ENCODE measurements around the gene BCR. TPM values are rescaled to one million over a fixed set of nuclear protein-coding genes. Genes with fewer than 3 reads are reported as not detected.

BCR gene
- total RNA-seq, 2 experiments from 2014 or later, result 42.2 to 51.3 TPM

GRCh38 chr22:23175817-23176644, 4.3 kb upstream of the BCR start:
- no TSS peak for BruUV-seq (replicated peaks)
- CTCF ChIA-PET (ENCODE audit: unreplicated experiment), result interaction anchor here (0.6 to 1.1 kb wide), 2 partner anchors 93 to 218 kb away, joined by 3 to 7 read pairs; no protein-coding TSS in a partner anchor
- Histone ChIP-seq H3K27ac (ENCODE audit: low read depth, low read length, poor library complexity, severe bottlenecking) (peak overlapping the region; percentile 59), H3K79me2 (ENCODE audit: insufficient read depth, low read depth, low read length) (no peaks in the 10 kb centered on the region), H3K9me2 (ENCODE audit: insufficient read depth, low read length) (no peaks in the 10 kb centered on the region), H3K4me3 (ENCODE audit: low read depth, low read length, poor library complexity, severe bottlenecking) (no peak overlapping the region), H3K9me3 (ENCODE audit: low read length) (peaks cover 15% of the 10 kb centered on the region), H3K4me1 (ENCODE audit: insufficient read depth, low read length, poor library complexity, severe bottlenecking) (peaks cover 37% of the 10 kb centered on the region), H3K4me2 (ENCODE audit: low read length) (no peak overlapping the region; the same call in 1 of the 2 replicates), H4K20me1 (ENCODE audit: insufficient read depth, low read length) (no peaks in the 10 kb centered on the region), H3K36me3 (ENCODE audit: insufficient read depth, low read length) (peaks cover 4% of the 10 kb centered on the region; the same call in 1 of the 2 replicates), H2AFZ (ENCODE audit: low read length) (no peak overlapping the region)
- POLR2A ChIA-PET, result interaction anchor here (1.1 to 1.5 kb wide), 2 partner anchors 30 to 103 kb away, joined by 3 to 4 read pairs; no protein-coding TSS in a partner anchor
- no peak for TF ChIP-seq CTCF (conservative IDR thresholded peaks at IDR 0.05; ENCODE audit: low read length)
- no peak for TF ChIP-seq EZH2phosphoT487 (IDR thresholded peaks at IDR 0.05; ENCODE audit: borderline replicate concordance, low read depth, low read length)
- peak; percentile 82 for DNase-seq (ENCODE audit: low spot score)
- intact Hi-C loops (cut with micrococcal nuclease; ENCODE audit: unreplicated experiment), result loop anchor here (2.0 kb wide), 1 partner anchor 37 kb away; no protein-coding TSS in a partner anchor

DNA sequence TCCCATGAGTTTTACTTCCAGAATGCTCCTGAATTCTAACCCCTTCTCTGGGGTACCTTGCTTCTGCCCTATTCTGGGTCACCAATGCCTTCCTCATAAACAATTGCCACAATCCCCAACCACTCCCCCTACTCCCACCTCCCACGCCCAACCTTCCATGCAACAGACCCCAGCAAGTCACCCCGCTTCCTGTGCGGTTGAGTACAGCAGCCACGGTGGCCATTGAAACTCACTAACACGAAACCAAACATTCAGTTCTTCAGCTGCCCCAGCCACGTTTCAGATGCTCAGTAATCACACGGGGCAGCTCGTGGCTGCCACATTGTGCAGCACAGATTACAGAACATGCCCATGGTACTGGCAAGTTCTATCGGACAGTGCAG, 3.7 kb upstream of the BCR start:
- DNase-seq (ENCODE audit: low spot score), result no peak
- H3K79me2 ChIP-seq (ENCODE audit: insufficient read depth, low read depth, low read length), result peaks cover 4% of the 10 kb centered on the region; the same call in 1 of the 2 replicates
- H3K9me2 ChIP-seq (ENCODE audit: insufficient read depth, low read length), result no peaks in the 10 kb centered on the region
- ChIA-PET CTCF (ENCODE audit: unreplicated experiment) (interaction anchor here (0.6 to 1.1 kb wide), 2 partner anchors 44 to 219 kb away, joined by 3 read pairs; no protein-coding TSS in a partner anchor), POLR2A (interaction anchor here (1.1 to 1.5 kb wide), 2 partner anchors 30 to 102 kb away, joined by 3 to 4 read pairs; no protein-coding TSS in a partner anchor)
- peaks cover 15% of the 10 kb centered on the region for H3K9me3 ChIP-seq (ENCODE audit: low read length)
- TF ChIP-seq CTCF (conservative IDR thresholded peaks at IDR 0.05; ENCODE audit: low read length) (no peak), EZH2phosphoT487 (IDR thresholded peaks at IDR 0.05; ENCODE audit: borderline replicate concordance, low read depth, low read length) (no peak)
- H3K27ac ChIP-seq (ENCODE audit: low read depth, low read length, poor library complexity, severe bottlenecking), result peak overlapping the region; percentile 59
- intact Hi-C loops (cut with micrococcal nuclease; ENCODE audit: unreplicated experiment), result no loop called here
- peaks cover 5% of the 10 kb centered on the region; the same call in 1 of the 2 replicates for H3K36me3 ChIP-seq (ENCODE audit: insufficient read depth, low read length)
- no TSS peak for BruUV-seq (replicated peaks)
- no peak overlapping the region for H2AFZ ChIP-seq (ENCODE audit: low read length)
- H4K20me1 ChIP-seq (ENCODE audit: insufficient read depth, low read length), result no peaks in the 10 kb centered on the region
- peaks cover 41% of the 10 kb centered on the region for H3K4me1 ChIP-seq (ENCODE audit: insufficient read depth, low read length, poor library complexity, severe bottlenecking)
- no peak overlapping the region for H3K4me3 ChIP-seq (ENCODE audit: low read depth, low read length, poor library complexity, severe bottlenecking)
- H3K4me2 ChIP-seq (ENCODE audit: low read length), result no peak overlapping the region; the same call in 1 of the 2 replicates
